CD4-positive, alpha-beta T cell (primary cell): ENCODE data around the gene MMP13. TPM values are rescaled to one million over a fixed set of nuclear protein-coding genes. Genes with fewer than 3 reads are reported as not detected.
"Not testable (repeated sequence)": the region's sequence is repeated elsewhere in the genome, so short reads cannot be mapped to it uniquely, and the experiment has no call there.

Experiments used
- ATAC-seq: fragments of 200-7000 bp; cut with Tn5 transposase; one replicate; pipeline ENCODE4 v1.10.0; 2022; ENCODE audit warnings: mild to moderate bottlenecking; ENCODE audit not compliant: poor library complexity
- CTCF ChIA-PET: fragments of 350-600 bp; sonication (Branson Sonifier 250); formaldehyde crosslinking; loops from one replicate; lab custom pipeline; 2021; ENCODE audit warnings: antibody characterized with exemption, inconsistent platforms; lab: Charles Lee
- POLR2A ChIA-PET: fragments of 350-600 bp; sonication (Branson Sonifier 250); formaldehyde crosslinking; loops from one replicate; lab custom pipeline; 2021; ENCODE audit warnings: antibody characterized with exemption, inconsistent platforms; lab: Charles Lee
- DNase-seq, 14 experiments: peaks; one replicate each; pipeline ENCODE4 v3.0.0-alpha.2; 2013 to 2020; ENCODE audit warnings: mixed read lengths in 2 of 14
- H3K27ac ChIP-seq, 2 donors: one replicate each; pipeline versions ENCODE4 v1.5.1 to v1.7.0; 2013; ENCODE audit warnings: low read length in 2 of 2, low read depth in 1 of 2, mild to moderate bottlenecking in 1 of 2
- H3K27me3 ChIP-seq, 2 experiments: 1 replicate in 1 of 2; 2 replicates in 1 of 2; pipeline versions ENCODE4 v1.6.1 to v1.7.0; 2013; ENCODE audit warnings: low read length in 2 of 2, control low read depth in 1 of 2, mild to moderate bottlenecking in 1 of 2, moderate library complexity in 1 of 2; ENCODE audit not compliant: insufficient read depth in 2 of 2, control insufficient read depth in 1 of 2
- H3K36me3 ChIP-seq: one replicate; pipeline ENCODE4 v1.6.1; 2013; ENCODE audit warnings: low read length, control low read depth; ENCODE audit not compliant: insufficient read depth
- H3K4me1 ChIP-seq: one replicate; pipeline ENCODE4 v1.6.1; 2013; ENCODE audit warnings: low read length, control low read depth; ENCODE audit not compliant: insufficient read depth
- H3K4me3 ChIP-seq: one replicate; pipeline ENCODE4 v1.5.1; 2013; ENCODE audit warnings: mild to moderate bottlenecking, low read length, moderate library complexity
- H3K9me3 ChIP-seq, 2 experiments: 1 replicate in 1 of 2; 2 replicates in 1 of 2; pipeline versions ENCODE4 v1.6.1 to v1.7.0; 2013; ENCODE audit warnings: low read length in 2 of 2, mild to moderate bottlenecking in 2 of 2, control low read depth in 1 of 2, moderate library complexity in 1 of 2; ENCODE audit not compliant: control insufficient read depth in 1 of 2, insufficient read depth in 1 of 2
- H3K27ac Mint-ChIP-seq: one replicate; pipeline ENCODE4 v1.8.0; 2020; ENCODE audit warnings: mixed read lengths
- H3K27me3 Mint-ChIP-seq: one replicate; pipeline ENCODE4 v1.8.0; 2021; ENCODE audit warnings: mixed read lengths
- H3K36me3 Mint-ChIP-seq: one replicate; pipeline ENCODE4 v1.8.0; 2021; ENCODE audit warnings: low read depth, mixed read lengths
- H3K4me1 Mint-ChIP-seq: one replicate; pipeline ENCODE4 v1.8.0; 2021; ENCODE audit warnings: low read depth, mixed read lengths
- H3K4me3 Mint-ChIP-seq: one replicate; pipeline ENCODE4 v1.8.0; 2020; ENCODE audit warnings: mild to moderate bottlenecking, mixed read lengths
- H3K9me3 Mint-ChIP-seq: one replicate; pipeline ENCODE4 v1.8.0; 2020; ENCODE audit warnings: mixed read lengths
- CTCF ChIP-seq: fragments of 200-600 bp; IDR thresholded peaks from one replicate; pipeline ENCODE4 v1.8.0; 2022; ENCODE audit warnings: antibody characterized with exemption, mild to moderate bottlenecking
- intact Hi-C, 2 experiments: fragments of 100-400 bp; cut with DNase I in 1 of 2; cut with micrococcal nuclease in 1 of 2; formaldehyde crosslinking; loops; one replicate each; pipeline versions ENCODE4 v1.15.1 to v1.9.0; 2023 to 2025; cut with DNase I, micrococcal nuclease
- polyA plus RNA-seq, 2 donors: library from polyadenylated mRNA; unstranded; fragments of 120-200 nt; gene quantifications; one replicate each; pipeline ENCODE4 v1.2.1, GENCODE V29; 2013
- total RNA-seq, 174 experiments: library from RNA in 2 of 174; stranded (reverse) in 2 of 174; gene quantifications; one replicate each; pipeline ENCODE4 v1.2.3 and lab custom pipeline; 2021 to 2026

MMP13 gene
- total RNA-seq = not detected
- polyA plus RNA-seq (2013, experiment 1 of 2) = not detected
- polyA plus RNA-seq (2013, experiment 2 of 2) = not detected
- total RNA-seq (lab: John Stamatoyannopoulos, UW) = 0 to 0.14 (median 0) reads per million in 172 experiments

- intact Hi-C loops = no loop called here
- no peak within 1 kb of the TSS for H3K27ac Mint-ChIP-seq
- POLR2A ChIA-PET = no interaction called here
- no peaks in the 10 kb centered on the region for H3K4me1 Mint-ChIP-seq
- H3K9me3 Mint-ChIP-seq = no peaks in the 10 kb centered on the region
- ATAC-seq (no peak), DNase-seq (no peak)
- CTCF ChIA-PET = no interaction called here
- no peaks in the 10 kb centered on the region for H3K27me3 ChIP-seq
- TF ChIP-seq CTCF = no peak
- H3K36me3 ChIP-seq = no peaks in the 10 kb centered on the region
- H3K27ac ChIP-seq = no peak within 1 kb of the TSS
- H3K4me3 Mint-ChIP-seq = no peak within 1 kb of the TSS
- H3K9me3 ChIP-seq = no peaks in the 10 kb centered on the region
- no peaks in the 10 kb centered on the region for H3K4me1 ChIP-seq
- peaks cover 5% of the 10 kb centered on the region for H3K27me3 Mint-ChIP-seq
- H3K36me3 Mint-ChIP-seq = no peaks in the 10 kb centered on the region
- no peak within 1 kb of the TSS for H3K4me3 ChIP-seq
Observed at GRCh38 chr11:102955624-102956023, at the start of gene MMP13. MMP13 (minus strand) TSS chr11:102955732; CDS start chr11:102955705, 27 bp downstream.

GRCh38 chr11:103004234-103004633 lies 48.7 kb upstream of the MMP13 start:
- H3K27me3 Mint-ChIP-seq = peaks cover 38% of the 10 kb centered on the region

GRCh38 chr11:102994105-102994504 lies 38.6 kb upstream of the MMP13 start:
- H3K27me3 ChIP-seq = no peaks in the 10 kb centered on the region
- no peaks in the 10 kb centered on the region for H3K9me3 ChIP-seq
- CTCF ChIA-PET = no interaction called here
- H3K36me3 ChIP-seq = no peaks in the 10 kb centered on the region
- H3K4me1 ChIP-seq = no peaks in the 10 kb centered on the region
- intact Hi-C loops = no loop called here
- Mint-ChIP-seq H3K4me1 (no peaks in the 10 kb centered on the region), H3K27me3 (peaks cover 28% of the 10 kb centered on the region), H3K27ac (no peak overlapping the region), H3K9me3 (no peaks in the 10 kb centered on the region), H3K36me3 (no peaks in the 10 kb centered on the region), H3K4me3 (no peak overlapping the region)
- no peak overlapping the region for H3K4me3 ChIP-seq
- POLR2A ChIA-PET = no interaction called here
- H3K27ac ChIP-seq = no peak overlapping the region
- no peak for DNase-seq
- no peak for ATAC-seq
- TF ChIP-seq CTCF = no peak

More at GRCh38 chr11:103004234-103004633, 48.7 kb upstream of the MMP13 start:
- H3K27ac ChIP-seq, CTCF ChIA-PET, H3K36me3 Mint-ChIP-seq, POLR2A ChIA-PET, H3K4me3 ChIP-seq, H3K9me3 ChIP-seq, DNase-seq, ATAC-seq, H3K4me3 Mint-ChIP-seq, H3K27me3 ChIP-seq, intact Hi-C loops, H3K9me3 Mint-ChIP-seq, H3K36me3 ChIP-seq, H3K4me1 Mint-ChIP-seq, H3K4me1 ChIP-seq, H3K27ac Mint-ChIP-seq: not testable (repeated sequence)

- TF ChIP-seq CTCF = no peak
- ChIA-PET CTCF (no interaction called here), POLR2A (no interaction called here)
- H3K9me3 ChIP-seq = no peaks in the 10 kb centered on the region
- Mint-ChIP-seq H3K9me3 (no peaks in the 10 kb centered on the region), H3K36me3 (no peaks in the 10 kb centered on the region), H3K27me3 (peaks cover 14% of the 10 kb centered on the region), H3K4me3 (no peak overlapping the region), H3K4me1 (no peaks in the 10 kb centered on the region), H3K27ac (no peak overlapping the region)
- H3K4me3 ChIP-seq = no peak overlapping the region
- H3K27me3 ChIP-seq = no peaks in the 10 kb centered on the region
- H3K27ac ChIP-seq = no peak overlapping the region
- no peaks in the 10 kb centered on the region for H3K36me3 ChIP-seq
- ATAC-seq = no peak
- no peaks in the 10 kb centered on the region for H3K4me1 ChIP-seq
- no peak for DNase-seq
- intact Hi-C loops = no loop called here
Observed at GRCh38 chr11:102991776-102992175, 36.2 kb upstream of the MMP13 start.
